HepG2 (cell line): Measurements from ENCODE around the gene KLC3. TPM values are rescaled to one million over a fixed set of nuclear protein-coding genes. Genes with fewer than 3 reads are reported as not detected.

Experiments
- ATAC-seq: fragments of 200-7000 bp; cut with Tn5 transposase; 3 replicates; pipeline ENCODE4 v1.9.1; 2020; ENCODE audit warnings: mild to moderate bottlenecking, moderate library complexity
- BruUV-seq: library from RNA; stranded (reverse); fragments of 400-500 nt; replicated peaks from 2 replicates; lab custom pipeline; 2021; lab: Mats Ljungman, UMichigan
- CTCF ChIA-PET: fragments of 300-600 bp; formaldehyde crosslinking; extraction: SDS; loops from one replicate; lab custom pipeline; 2021; ENCODE audit warnings: low total read pairs, inconsistent platforms, low intra/inter-chr PET ratio; lab: Yijun Ruan, JAX
- POLR2A ChIA-PET: fragments of 350-600 bp; sonication (Branson Sonifier 250); formaldehyde crosslinking; loops from one replicate; lab custom pipeline; 2020; ENCODE audit warnings: antibody characterized with exemption, inconsistent platforms; lab: Yijun Ruan, JAX
- DNase-seq: peaks from one replicate; pipeline ENCODE4 v3.0.0-alpha.2; 2015; ENCODE audit warnings: low spot score
- FAIRE-seq: peaks from 3 replicates; lab custom pipeline; 2011; peaks lifted over from hg19 to GRCh38; lab: Jason Lieb, UNC
- H2AFZ ChIP-seq: one replicate; pipeline ENCODE4 v1.6.1; 2011; ENCODE audit warnings: low read length, inconsistent platforms
- H3K27ac ChIP-seq: fragments of 300-600 bp; 3 replicates; pipeline ENCODE4 v1.8.0; 2011; ENCODE audit warnings: mixed run types, mild to moderate bottlenecking, mixed read lengths, low read length, inconsistent platforms; ENCODE audit not compliant: insufficient read depth; ENCODE audit errors: extremely low read length
- H3K27me3 ChIP-seq, 2 experiments: fragments of 200-600 bp in 1 of 2; 2 replicates in 1 of 2; 3 replicates in 1 of 2; pipeline versions ENCODE4 v1.6.0 to v1.8.0; 2011; ENCODE audit warnings: low read length in 2 of 2, mild to moderate bottlenecking in 2 of 2, moderate library complexity in 2 of 2, inconsistent platforms in 1 of 2; ENCODE audit not compliant: insufficient read depth in 2 of 2, control insufficient read depth in 1 of 2
- H3K36me3 ChIP-seq, 2 experiments: fragments of 200-600 bp in 1 of 2; replicated peaks in 1 of 2; 2 replicates in 1 of 2; 3 replicates in 1 of 2; pipeline versions ENCODE4 v1.5.1 to v1.8.0; 2011; ENCODE audit warnings: low read length in 2 of 2, inconsistent platforms in 1 of 2; ENCODE audit not compliant: insufficient read depth in 2 of 2, control insufficient read depth in 1 of 2
- H3K4me1 ChIP-seq: 2 replicates; pipeline ENCODE4 v1.5.1; 2012; ENCODE audit warnings: low read length, inconsistent platforms; ENCODE audit not compliant: insufficient read depth
- H3K4me2 ChIP-seq: 2 replicates; pipeline ENCODE4 v1.6.0; 2011; ENCODE audit warnings: low read depth, low read length, inconsistent platforms
- H3K4me3 ChIP-seq, 3 experiments: fragments of 200-600 bp in 1 of 3; sonication (generic), shearing (Covaris generic) in 1 of 3; replicated peaks in 1 of 3; 2 replicates each; pipeline ENCODE4 v1.5.1; 2011 to 2016; ENCODE audit warnings: low read length in 3 of 3, inconsistent platforms in 2 of 3, low read depth in 2 of 3, mild to moderate bottlenecking in 2 of 3, control low read depth in 1 of 3, mixed read lengths in 1 of 3; ENCODE audit not compliant: insufficient read depth in 1 of 3
- H3K79me2 ChIP-seq: one replicate; pipeline ENCODE4 v1.6.1; 2011; ENCODE audit warnings: low read length, inconsistent platforms; ENCODE audit not compliant: insufficient read depth
- H3K9ac ChIP-seq: 2 replicates; pipeline ENCODE4 v1.6.0; 2011; ENCODE audit warnings: mild to moderate bottlenecking, low read depth, low read length, inconsistent platforms; ENCODE audit not compliant: insufficient read depth
- H3K9me3 ChIP-seq: 2 replicates; pipeline ENCODE4 v1.5.1; 2012; ENCODE audit warnings: mild to moderate bottlenecking, low read length
- H4K20me1 ChIP-seq: 2 replicates; pipeline ENCODE4 v1.6.0; 2011; ENCODE audit warnings: inconsistent platforms, mild to moderate bottlenecking, low read length, moderate library complexity; ENCODE audit not compliant: insufficient read depth
- ARHGAP35 ChIP-seq: sonication (generic); formaldehyde crosslinking; IDR thresholded peaks from 2 replicates; pipeline ENCODE4 v1.9.0; 2022; ENCODE audit warnings: mild to moderate bottlenecking, inconsistent platforms, moderate library complexity, missing genetic modification reagents, borderline replicate concordance
- HBP1 ChIP-seq: IDR thresholded peaks from 2 replicates; pipeline ENCODE4 v1.6.1; 2016; ENCODE audit warnings: low read depth, control low read depth
- HNRNPUL1 ChIP-seq: fragments of 200-400 bp; formaldehyde crosslinking; IDR thresholded peaks from 2 replicates; pipeline ENCODE4 v1.6.1; 2017; ENCODE audit warnings: low read depth, mild to moderate bottlenecking, low read length, moderate library complexity
- KMT2A ChIP-seq: sonication (generic); formaldehyde crosslinking; IDR thresholded peaks from 2 replicates; pipeline ENCODE4 v1.4.0; 2020; ENCODE audit warnings: missing genetic modification reagents
- ZNF503 ChIP-seq: sonication (generic); formaldehyde crosslinking; IDR thresholded peaks from 2 replicates; pipeline ENCODE4 v1.4.0; 2020; ENCODE audit warnings: missing genetic modification reagents
- ZNF790 ChIP-seq: sonication (generic); formaldehyde crosslinking; IDR thresholded peaks from 2 replicates; pipeline ENCODE4 v1.8.0; 2022; ENCODE audit warnings: missing genetic modification reagents, mild to moderate bottlenecking, borderline replicate concordance
- WGBS: methylation state at CpG from one replicate; pipeline ENCODE4 v1.1.6; 2017; ENCODE audit warnings: low lambda C conversion rate; 5-methylcytosine and 5-hydroxymethylcytosine counted together
- in situ Hi-C: cut with HindIII; loops from 2 replicates; pipeline ENCODE4 v1.10.0; 2017; ENCODE audit warnings: low pct_unique_long_range_greater_than_20kb; ENCODE audit not compliant: extremely low pct_ligation_motif_present
- intact Hi-C: fragments of 100-400 bp; cut with micrococcal nuclease; formaldehyde crosslinking; loops from one replicate; pipeline ENCODE4 v1.10.0; 2022; ENCODE audit not compliant: unreplicated experiment
- polyA plus RNA-seq, 8 experiments: library from polyadenylated mRNA; depleted of rRNA in 3 of 8; stranded (reverse) in 7 of 8; unstranded in 1 of 8; fragments of >200 nt; fragmentation: Illumina TruSeq in 4 of 8; extraction: Trizol in 4 of 8; gene quantifications; 2 replicates each; pipeline versions ENCODE4 v1.2.1 to v1.2.3, GENCODE V29; 2011 to 2016; ENCODE audit warnings: low read depth in 4 of 8, missing spikeins in 1 of 8, mixed read lengths in 1 of 8; ENCODE audit not compliant: insufficient read depth in 1 of 8
- total RNA-seq, 5 experiments: library from RNA; depleted of rRNA; stranded (reverse); fragments of >200 nt; fragmentation: Illumina TruSeq; extraction: Trizol; gene quantifications; 2 replicates each; pipeline ENCODE4 v1.2.3, GENCODE V29; 2016; ENCODE audit warnings: low read depth in 1 of 5

The KLC3 gene
- total and polyA plus RNA-seq, 2 of the 13 experiments (the other 11 are each of a cell fraction or from before 2014, with no cell fraction given): 0.13 TPM; not detected in 1

DNA sequence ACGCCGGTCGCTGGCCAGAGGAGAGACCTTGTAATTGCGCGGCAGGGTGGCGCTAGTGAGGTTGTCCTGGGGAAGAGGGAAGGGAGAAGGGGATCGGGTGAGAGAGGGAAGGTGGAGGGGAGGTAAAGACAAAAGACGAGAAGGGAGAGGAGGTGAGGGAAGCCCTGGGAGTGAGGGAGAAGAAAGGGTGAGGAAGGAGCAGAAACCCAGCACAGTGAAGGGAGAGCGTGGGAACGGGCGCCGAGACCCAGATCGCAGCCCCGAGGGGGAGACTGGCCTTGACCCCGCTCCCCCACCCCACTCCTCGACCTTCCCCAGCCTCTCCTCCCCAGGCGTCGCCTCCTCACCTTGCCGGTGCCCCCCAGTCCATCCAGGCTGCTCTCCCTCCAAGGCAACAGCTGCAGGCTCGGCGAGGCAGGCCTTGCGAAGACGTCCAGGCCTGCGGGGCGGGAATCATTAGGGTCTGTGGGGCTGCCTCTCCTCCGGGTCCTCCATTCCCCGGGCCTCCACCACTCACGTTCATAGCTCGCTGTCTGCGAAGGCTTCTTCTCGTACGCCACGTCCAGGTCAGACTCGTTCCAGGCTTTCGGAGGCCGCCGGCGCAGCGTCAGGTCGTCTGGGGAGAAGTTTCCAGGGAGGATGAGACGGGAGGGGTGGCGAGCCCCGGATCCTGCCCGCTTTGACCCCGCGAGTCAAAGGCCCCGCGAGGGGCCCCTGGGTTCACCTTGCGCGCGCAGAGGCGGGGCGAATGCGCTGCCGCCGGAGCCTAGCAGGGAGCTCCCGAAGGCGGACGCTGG lies 55.5 kb downstream of the KLC3 start:
- FAIRE-seq: no peak
- 96% methylated on average over 59 of the region's 59 CpGs for WGBS
- no TSS peak for BruUV-seq

More for the DNA sequence above, 55.5 kb downstream of the KLC3 start:
- no peaks in the 10 kb centered on the region for H3K9me3 ChIP-seq
- no peak overlapping the region for H3K4me3 ChIP-seq
- CTCF ChIA-PET: no interaction called here
- intact Hi-C loops (no loop called here), in situ Hi-C loops (no loop called here)
- H3K27ac ChIP-seq: no peak overlapping the region
- no peaks in the 10 kb centered on the region for H3K79me2 ChIP-seq
- H2AFZ ChIP-seq: no peak overlapping the region
- POLR2A ChIA-PET: no interaction called here
- no peaks in the 10 kb centered on the region for H4K20me1 ChIP-seq
- H3K4me1 ChIP-seq: no peaks in the 10 kb centered on the region
- H3K9ac ChIP-seq: no peak overlapping the region
- H3K36me3 ChIP-seq: peaks cover 0 to 3% of the 10 kb centered on the region in 2 experiments; a peak in 1 of 5 replicates
- ATAC-seq (no peak), DNase-seq (no peak)
- TF ChIP-seq HBP1 (CRISPR knock-in tag) (no peak), HNRNPUL1 (no peak), ZNF790 (CRISPR knock-in tag) (no peak), ARHGAP35 (CRISPR knock-in tag) (no peak), ZNF503 (no peak), KMT2A (CRISPR knock-in tag) (no peak)
- H3K4me2 ChIP-seq: no peak overlapping the region
- no peaks in the 10 kb centered on the region; a peak in 1 of 5 replicates for H3K27me3 ChIP-seq
